Hepatocyte (in vitro differentiated cells): ENCODE data around the gene BTBD19. TPM values are rescaled to one million over a fixed set of nuclear protein-coding genes. Genes with fewer than 3 reads are reported as not detected.

ENCODE experiments used
- DNase-seq: peaks from one replicate; pipeline ENCODE4 v3.0.0-alpha.2; 2016; ENCODE audit warnings: low spot score
- H2AFZ ChIP-seq: fragments of 200-600 bp; sonication (generic); 2 replicates; pipeline ENCODE4 v1.6.0; 2016; ENCODE audit warnings: antibody characterized with exemption, mild to moderate bottlenecking
- H3K27ac ChIP-seq: fragments of 200-600 bp; sonication (generic); 2 replicates; pipeline ENCODE4 v1.5.1; 2016; ENCODE audit warnings: mild to moderate bottlenecking
- H3K27me3 ChIP-seq: fragments of 200-600 bp; sonication (generic); 2 replicates; pipeline ENCODE4 v1.6.1; 2016
- H3K36me3 ChIP-seq: fragments of 200-600 bp; sonication (generic); replicated peaks from 2 replicates; pipeline ENCODE4 v1.5.1; 2016; ENCODE audit warnings: low read depth; ENCODE audit not compliant: insufficient read depth
- H3K4me1 ChIP-seq: fragments of 200-600 bp; sonication (generic); 2 replicates; pipeline ENCODE4 v1.5.1; 2016; ENCODE audit warnings: mild to moderate bottlenecking, moderate library complexity; ENCODE audit not compliant: insufficient read depth
- H3K4me2 ChIP-seq: fragments of 200-600 bp; sonication (generic); 2 replicates; pipeline ENCODE4 v1.6.0; 2016
- H3K4me3 ChIP-seq: fragments of 200-600 bp; sonication (generic); 2 replicates; pipeline ENCODE4 v1.5.1; 2016; ENCODE audit warnings: mild to moderate bottlenecking
- H3K79me2 ChIP-seq: fragments of 200-600 bp; sonication (generic); 2 replicates; pipeline ENCODE4 v1.6.0; 2017; ENCODE audit warnings: mild to moderate bottlenecking
- H3K9me2 ChIP-seq: fragments of 200-600 bp; sonication (generic); replicated peaks from 2 replicates; pipeline ENCODE4 v1.6.0; 2017; ENCODE audit warnings: mild to moderate bottlenecking; ENCODE audit not compliant: insufficient read depth
- H3K9me3 ChIP-seq: fragments of 200-600 bp; sonication (generic); 2 replicates; pipeline ENCODE4 v1.5.1; 2016; ENCODE audit warnings: low read depth, mild to moderate bottlenecking
- H4K20me1 ChIP-seq: fragments of 200-600 bp; sonication (generic); 2 replicates; pipeline ENCODE4 v1.6.0; 2016; ENCODE audit warnings: mild to moderate bottlenecking; ENCODE audit not compliant: insufficient read depth, poor library complexity, severe bottlenecking
- CTCF ChIP-seq: fragments of 200-600 bp; sonication (generic); IDR thresholded peaks from 2 replicates; pipeline ENCODE4 v1.5.1; 2016; ENCODE audit warnings: antibody characterized with exemption, mild to moderate bottlenecking; ENCODE audit not compliant: poor library complexity
- EZH2 ChIP-seq: fragments of 200-600 bp; sonication (generic); IDR thresholded peaks from 2 replicates; pipeline ENCODE4 v1.6.1; 2016; ENCODE audit warnings: antibody characterized with exemption, mild to moderate bottlenecking, borderline replicate concordance
- EZH2phosphoT487 ChIP-seq: fragments of 200-600 bp; sonication (generic); IDR thresholded peaks from one replicate; pipeline ENCODE4 v1.6.1; 2018; ENCODE audit warnings: antibody characterized with exemption, mild to moderate bottlenecking, low read depth, moderate library complexity; ENCODE audit not compliant: unreplicated experiment, severe bottlenecking
- WGBS: methylation state at CpG from one replicate; pipeline ENCODE4 v1.1.6; 2016; ENCODE audit warnings: low lambda C conversion rate; ENCODE audit errors: missing lambda C conversion rate; 5-methylcytosine and 5-hydroxymethylcytosine counted together
- polyA plus RNA-seq: library from polyadenylated mRNA; unstranded; fragments of >200 nt; fragmentation: Nextera tagmentation; extraction: Ambion mirVana; gene quantifications from 2 replicates; pipeline ENCODE4 v1.2.1, GENCODE V29; 2016
- total RNA-seq: library from RNA; depleted of rRNA; stranded (reverse); fragments of >200 nt; gene quantifications from 2 replicates; pipeline ENCODE4 v1.2.3, GENCODE V29; 2014

Gene BTBD19
- total and polyA plus RNA-seq, 2 experiments from 2014 or later = 5.5 to 16.8 TPM

- Histone ChIP-seq H3K9me3 (no peaks in the 10 kb centered on the region), H3K4me2 (no peak overlapping the region), H3K4me3 (no peak overlapping the region), H2AFZ (no peak overlapping the region), H3K4me1 (no peaks in the 10 kb centered on the region), H3K79me2 (no peaks in the 10 kb centered on the region), H3K27me3 (no peaks in the 10 kb centered on the region), H3K27ac (no peak overlapping the region), H4K20me1 (no peaks in the 10 kb centered on the region), H3K36me3 (no peaks in the 10 kb centered on the region), H3K9me2 (no peaks in the 10 kb centered on the region)
- TF ChIP-seq EZH2phosphoT487 = no peak
- no peak for TF ChIP-seq CTCF
- no peak for TF ChIP-seq EZH2
- 95% methylated on average over 7 of the region's 7 CpGs for WGBS
- peak; percentile 26 for DNase-seq
Measured at GRCh38 chr1:44855742-44856141, 47.4 kb downstream of the BTBD19 start.

- no peak for DNase-seq
- no peaks in the 10 kb centered on the region for H3K9me3 ChIP-seq
- H3K4me3 ChIP-seq = no peak overlapping the region
- H3K4me2 ChIP-seq = no peak overlapping the region
- H3K36me3 ChIP-seq = no peaks in the 10 kb centered on the region
- H3K4me1 ChIP-seq = no peaks in the 10 kb centered on the region
- H2AFZ ChIP-seq = no peak overlapping the region
- no peak overlapping the region for H3K27ac ChIP-seq
- H4K20me1 ChIP-seq = no peaks in the 10 kb centered on the region
- H3K27me3 ChIP-seq = no peaks in the 10 kb centered on the region
- WGBS = 95% methylated on average over 7 of the region's 7 CpGs
- TF ChIP-seq EZH2phosphoT487 (no peak), CTCF (no peak), EZH2 (no peak)
- H3K79me2 ChIP-seq = no peaks in the 10 kb centered on the region
- H3K9me2 ChIP-seq = no peaks in the 10 kb centered on the region
Measured at GRCh38 chr1:44857446-44857845, 49.1 kb downstream of the BTBD19 start.

- TF ChIP-seq CTCF (no peak), EZH2 (no peak), EZH2phosphoT487 (no peak)
- H2AFZ ChIP-seq = no peak overlapping the region
- no peaks in the 10 kb centered on the region for H4K20me1 ChIP-seq
- no peak overlapping the region for H3K4me2 ChIP-seq
- H3K36me3 ChIP-seq = no peaks in the 10 kb centered on the region
- no peak overlapping the region for H3K4me3 ChIP-seq
- DNase-seq = no peak
- no peaks in the 10 kb centered on the region for H3K4me1 ChIP-seq
- 86% methylated on average over 1 of the region's 1 CpG for WGBS
- H3K9me3 ChIP-seq = no peaks in the 10 kb centered on the region
- H3K9me2 ChIP-seq = no peaks in the 10 kb centered on the region
- no peaks in the 10 kb centered on the region for H3K79me2 ChIP-seq
- H3K27me3 ChIP-seq = no peaks in the 10 kb centered on the region
- H3K27ac ChIP-seq = no peak overlapping the region
Measured at GRCh38 chr1:44860331-44860730, 52.0 kb downstream of the BTBD19 start.
